Left lobe of liver (tissue), 2 donors: ENCODE results near the gene TUBAL3. TPM values are rescaled to one million over a fixed set of nuclear protein-coding genes. Genes with fewer than 3 reads are reported as not detected.
"Not testable (repeated sequence)": the region's sequence is repeated elsewhere in the genome, so short reads cannot be mapped to it uniquely, and the experiment has no call there.

Source experiments
- ATAC-seq: fragments of 200-7000 bp; cut with Tn5 transposase; one replicate; pipeline ENCODE4 v1.9.1; 2020; ENCODE audit warnings: mild to moderate bottlenecking, moderate library complexity
- DNase-seq: peaks from one replicate; pipeline ENCODE4 v3.0.0-alpha.2; 2020; ENCODE audit warnings: low spot score
- total RNA-seq: library from RNA; stranded (reverse); gene quantifications from one replicate; pipeline ENCODE4 v1.2.1, GENCODE V29; 2021
- donor health status: DM: no; HTN: no; CAD: no; lungs with moderate emphysema.
- donor health status: DM: no; HTN: yes; CAD: no.

Gene TUBAL3
- total RNA-seq, 1 donor from 2014 or later: not detected

GRCh38 chr10:5424751-5425150 is 20.1 kb upstream of the TUBAL3 start:
- no peak for DNase-seq
- ATAC-seq: no peak

DNA sequence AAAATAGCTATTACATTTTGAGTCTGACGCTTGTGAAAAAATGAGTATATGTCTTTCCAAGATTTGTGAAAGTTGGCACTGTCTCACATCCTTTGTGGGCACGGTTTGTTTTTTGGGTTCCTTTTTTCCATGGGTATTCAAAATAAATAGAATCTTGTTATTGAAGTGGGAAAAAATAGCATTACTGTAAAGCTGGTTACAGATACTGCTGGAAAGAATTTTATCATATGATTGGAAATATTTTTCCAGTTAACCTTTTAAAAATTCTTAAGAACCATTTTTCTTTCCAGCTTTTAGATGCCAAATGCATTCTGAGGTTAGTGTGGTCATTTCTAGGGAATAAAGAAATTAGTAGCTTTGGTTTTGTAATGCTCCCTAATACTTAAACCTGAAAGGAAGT is 19.1 kb upstream of the TUBAL3 start:
- ATAC-seq (no peak), DNase-seq (no peak)

- DNase-seq (no peak), ATAC-seq (no peak)
Measured at GRCh38 chr10:5419466-5420094, 15.0 kb upstream of the TUBAL3 start.

DNA sequence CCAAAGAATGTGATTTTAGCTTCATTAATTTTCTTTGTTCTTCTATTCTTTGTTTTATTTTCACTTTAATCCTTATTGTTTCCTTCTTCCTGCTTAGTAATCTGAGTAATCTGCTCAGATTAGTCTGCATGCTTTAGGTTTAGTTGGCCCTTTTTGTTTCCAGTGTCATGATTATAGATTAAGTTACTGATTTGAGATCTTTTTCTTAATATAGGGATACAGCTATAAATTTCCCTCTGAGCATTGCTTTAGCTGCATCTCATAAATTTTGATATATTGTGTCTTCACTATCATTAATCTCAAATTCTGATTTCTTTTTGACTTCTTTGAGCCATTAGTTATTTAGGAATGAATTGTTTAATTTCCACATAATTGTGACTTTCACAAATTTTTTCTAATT is 14.0 kb upstream of the TUBAL3 start:
- DNase-seq (no peak), ATAC-seq (no peak)

- no peak for DNase-seq
- no peak for ATAC-seq
Measured at GRCh38 chr10:5416981-5417380, 12.4 kb upstream of the TUBAL3 start.

DNA sequence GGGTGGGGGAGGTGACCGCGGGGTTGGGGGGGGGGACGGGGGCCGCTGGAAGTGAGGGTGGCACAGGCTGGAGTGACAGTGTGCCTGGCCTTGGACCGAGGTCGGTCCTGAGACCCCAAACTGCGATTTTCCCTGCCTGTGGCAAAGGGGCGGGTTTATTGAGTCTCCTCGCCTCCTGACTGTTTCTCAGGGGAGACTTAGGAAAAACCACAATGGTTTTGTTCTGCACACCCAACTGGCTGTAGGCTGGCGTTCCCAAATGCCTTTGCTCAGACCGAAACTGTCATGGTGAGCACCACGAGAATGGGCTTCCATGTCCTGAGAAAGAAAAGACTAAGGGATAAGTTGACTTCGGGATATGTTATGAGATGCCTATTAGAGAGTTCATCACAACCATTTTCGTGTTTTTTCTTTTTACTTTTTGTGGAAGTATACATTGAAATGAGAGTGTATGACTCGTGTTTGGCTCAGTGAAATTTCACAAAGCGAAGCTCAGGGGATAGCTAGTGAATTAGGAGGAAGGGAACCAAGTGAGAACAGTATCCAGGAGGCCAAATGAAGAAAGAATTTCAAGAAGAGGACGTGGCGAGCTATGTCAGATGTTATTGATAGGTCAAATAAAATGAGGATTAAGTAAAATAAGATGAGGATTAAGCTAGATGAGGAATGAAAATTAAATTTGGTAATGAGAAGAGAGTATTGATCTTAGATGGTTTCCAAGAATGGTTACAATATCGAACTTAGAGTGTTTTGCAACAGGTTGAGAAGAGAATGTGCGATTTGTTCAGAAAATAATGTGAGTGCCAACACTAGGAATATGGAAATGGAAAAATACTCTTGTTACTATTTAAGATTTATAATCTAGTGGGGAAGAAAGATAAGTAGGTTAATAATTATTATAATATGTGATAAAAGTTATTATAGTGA is 8.6 kb upstream of the TUBAL3 start:
- DNase-seq: no peak
- ATAC-seq: peak; percentile 39

GRCh38 chr10:5412277-5412941 is 7.8 kb upstream of the TUBAL3 start, which contains the start of gene NET1:
Gene NET1, plus strand, starts transcription at chr10:5412557. Its CDS starts 136 bp downstream, at chr10:5412693.
- peak; percentile 95 for ATAC-seq
- DNase-seq: peak; percentile 97

DNA sequence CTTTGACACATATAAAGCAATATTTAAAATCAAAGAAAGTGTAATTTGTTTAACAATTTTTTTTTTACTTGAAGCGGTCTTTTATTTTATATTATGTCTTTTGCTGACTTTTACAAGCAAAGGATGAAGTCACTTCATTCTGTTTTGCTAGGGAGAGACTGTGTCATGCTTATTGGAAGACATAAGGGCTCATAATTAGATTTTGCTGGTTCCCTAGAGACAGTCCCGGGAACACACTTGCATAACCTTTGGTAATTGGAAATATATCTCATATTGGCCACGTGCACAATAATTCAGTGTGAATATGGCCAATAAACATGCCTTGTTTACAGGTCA is 7.3 kb upstream of the TUBAL3 start:
- ATAC-seq: no peak
- no peak for DNase-seq

DNA sequence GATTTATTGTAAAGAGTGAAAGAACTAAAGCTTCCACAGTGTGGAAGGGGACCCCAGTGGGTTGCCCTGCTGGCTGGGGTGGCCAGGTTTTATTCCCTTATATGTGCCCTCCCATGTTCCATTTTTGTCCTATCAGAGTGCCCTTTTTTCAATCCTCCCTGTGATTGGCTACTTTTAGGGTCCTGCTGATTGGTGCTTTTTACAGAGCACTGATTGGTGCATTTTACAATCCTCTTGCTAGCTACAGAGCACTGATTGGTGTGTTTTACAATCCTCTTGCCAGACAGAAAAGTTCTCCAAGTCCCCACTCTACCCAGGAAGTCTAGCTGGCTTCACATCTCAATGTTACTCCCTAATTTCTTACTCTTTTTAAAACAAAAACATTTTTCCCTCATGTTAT is 6.2 kb upstream of the TUBAL3 start:
- ATAC-seq, DNase-seq: not testable (repeated sequence)

DNA sequence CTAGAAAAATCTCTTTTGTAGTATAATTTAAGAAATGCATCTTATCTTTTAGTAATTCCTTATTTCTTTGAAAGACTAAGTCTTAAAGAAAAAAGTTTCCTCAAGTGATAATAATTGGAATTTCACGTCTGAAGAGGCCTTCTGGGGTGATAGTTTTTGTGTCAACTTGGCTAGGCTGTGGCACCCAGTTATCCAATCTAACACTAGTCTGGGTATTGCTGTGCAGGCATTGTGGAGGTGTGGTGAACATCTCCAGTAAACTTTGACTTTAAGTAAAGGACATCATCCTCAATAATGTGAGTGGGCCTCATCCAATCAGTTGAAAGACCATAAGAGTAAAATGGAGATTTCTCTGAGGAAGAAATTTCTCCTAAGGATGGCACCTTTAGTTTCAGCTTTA is 2.3 kb upstream of the TUBAL3 start:
- no peak for ATAC-seq
- no peak for DNase-seq

DNA sequence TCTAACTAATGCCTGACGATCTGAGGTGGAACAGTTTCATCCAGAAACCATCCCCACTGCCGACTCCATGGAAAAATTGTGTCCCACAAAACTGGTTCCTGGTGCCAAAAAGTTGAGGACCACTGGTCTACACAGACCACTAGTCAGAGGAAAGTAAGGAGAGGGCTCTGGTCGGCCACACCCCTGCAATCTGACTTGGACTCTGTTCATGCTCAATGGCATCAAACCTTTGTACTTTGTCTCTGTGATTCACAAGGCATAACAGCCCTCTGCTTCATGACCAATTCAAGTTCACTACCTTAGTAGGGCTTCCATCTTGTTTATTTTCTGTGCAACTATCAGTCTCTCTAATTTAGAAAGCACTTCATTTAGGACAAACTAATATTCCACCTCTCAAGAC is 1.8 kb downstream of the TUBAL3 start:
- DNase-seq: no peak
- peak; percentile 54 for ATAC-seq

DNA sequence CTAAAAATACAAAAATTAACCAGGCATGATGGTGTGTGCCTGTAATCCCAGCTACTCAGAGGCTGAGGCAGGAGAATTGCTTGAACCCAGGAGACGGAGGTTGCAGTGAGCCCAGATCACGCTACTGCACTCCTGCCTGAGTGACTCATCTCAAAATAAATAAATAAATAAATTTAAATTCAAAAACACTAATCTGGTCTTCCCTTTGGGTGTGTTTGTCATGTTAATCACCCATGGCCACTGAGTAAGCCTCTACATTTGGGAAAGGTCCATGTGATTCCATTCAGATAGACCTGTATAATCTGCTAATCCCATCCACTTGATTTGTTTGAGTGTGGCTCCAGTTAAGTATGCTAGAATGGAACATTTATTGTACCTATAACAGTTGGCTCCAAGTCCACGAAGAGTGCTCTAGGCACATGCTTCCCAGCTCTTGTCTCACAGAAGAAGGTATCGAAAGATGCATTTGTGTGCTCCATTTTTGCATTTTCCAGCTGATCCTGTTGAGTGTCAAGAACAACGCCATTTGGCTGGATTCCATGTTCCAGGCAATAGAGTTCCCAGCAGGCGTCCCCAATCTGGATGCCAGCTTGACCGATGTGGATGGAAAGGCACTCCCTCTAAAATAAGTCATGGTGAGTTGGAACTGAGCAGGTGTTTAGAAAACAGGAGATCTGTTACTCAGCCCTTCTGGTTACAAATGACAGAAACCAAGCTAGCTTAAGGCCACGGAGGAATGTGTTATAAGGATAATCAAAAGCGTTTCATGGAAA is 4.0 kb downstream of the TUBAL3 start:
- DNase-seq (no peak), ATAC-seq (no peak)

- DNase-seq (no peak), ATAC-seq (no peak)
Measured at GRCh38 chr10:5399332-5399731, 5.3 kb downstream of the TUBAL3 start.

- ATAC-seq: no peak
- DNase-seq: no peak
Measured at GRCh38 chr10:5396556-5397300, 7.9 kb downstream of the TUBAL3 start.

DNA sequence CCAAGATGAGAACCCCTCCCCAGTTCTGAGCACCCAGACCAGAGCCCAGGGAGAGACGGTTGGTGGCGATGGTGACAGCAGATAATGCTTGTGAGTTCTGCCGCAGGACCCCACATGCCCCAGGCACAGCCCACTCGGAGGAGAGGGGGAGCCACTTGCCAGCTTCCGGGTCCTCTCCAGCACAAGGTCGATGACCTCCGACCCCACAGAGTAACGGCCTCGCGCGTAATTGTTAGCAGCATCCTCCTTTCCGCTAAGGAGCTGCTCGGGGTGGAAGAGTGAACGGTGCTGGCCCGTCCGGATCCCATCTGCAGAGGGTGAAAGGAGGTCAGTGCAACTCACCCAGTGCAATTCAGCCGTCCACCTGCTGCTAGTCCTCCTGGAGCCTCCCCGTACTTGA is 9.5 kb downstream of the TUBAL3 start:
- no peak for DNase-seq
- ATAC-seq: no peak

DNA sequence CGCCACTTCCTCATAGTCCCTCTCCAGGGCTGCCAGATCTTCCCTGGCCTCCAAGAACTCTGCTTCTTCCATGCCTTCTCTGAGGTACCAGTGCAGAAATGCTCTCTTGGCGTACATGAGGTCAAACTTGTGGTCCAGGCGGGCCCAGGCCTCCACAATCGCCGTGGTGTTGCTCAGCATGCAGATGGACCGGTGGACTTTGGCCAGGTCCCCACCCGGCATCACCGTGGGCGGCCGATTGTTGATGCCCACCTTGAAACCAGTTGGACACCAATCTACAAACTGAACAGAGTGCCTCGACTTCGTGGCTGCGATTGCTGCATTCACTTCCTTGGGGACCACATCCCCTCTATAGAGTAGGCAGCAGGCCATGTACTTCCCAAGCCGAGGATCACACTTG is 11.1 kb downstream of the TUBAL3 start:
- ATAC-seq: no peak
- no peak for DNase-seq

DNA sequence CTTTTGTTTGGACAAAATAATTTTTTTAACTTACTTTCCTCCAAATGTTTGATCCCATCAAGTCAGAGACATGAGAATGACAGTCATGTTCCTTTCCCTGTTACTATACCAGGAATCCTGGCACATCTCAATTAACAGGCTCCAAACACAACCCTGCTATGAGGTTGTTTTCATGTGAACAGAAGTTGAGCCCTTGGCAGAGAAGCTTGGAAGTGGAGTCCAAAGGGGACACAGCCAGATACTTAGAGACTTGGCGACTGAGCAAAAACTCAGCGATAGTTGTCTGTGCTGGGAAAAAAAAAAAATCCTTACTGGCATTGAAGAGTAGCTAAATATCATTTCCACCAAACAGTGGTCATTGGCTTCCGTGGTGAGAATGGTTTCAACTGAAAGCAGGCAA is 12.8 kb downstream of the TUBAL3 start:
- ATAC-seq (no peak), DNase-seq (no peak)

DNA sequence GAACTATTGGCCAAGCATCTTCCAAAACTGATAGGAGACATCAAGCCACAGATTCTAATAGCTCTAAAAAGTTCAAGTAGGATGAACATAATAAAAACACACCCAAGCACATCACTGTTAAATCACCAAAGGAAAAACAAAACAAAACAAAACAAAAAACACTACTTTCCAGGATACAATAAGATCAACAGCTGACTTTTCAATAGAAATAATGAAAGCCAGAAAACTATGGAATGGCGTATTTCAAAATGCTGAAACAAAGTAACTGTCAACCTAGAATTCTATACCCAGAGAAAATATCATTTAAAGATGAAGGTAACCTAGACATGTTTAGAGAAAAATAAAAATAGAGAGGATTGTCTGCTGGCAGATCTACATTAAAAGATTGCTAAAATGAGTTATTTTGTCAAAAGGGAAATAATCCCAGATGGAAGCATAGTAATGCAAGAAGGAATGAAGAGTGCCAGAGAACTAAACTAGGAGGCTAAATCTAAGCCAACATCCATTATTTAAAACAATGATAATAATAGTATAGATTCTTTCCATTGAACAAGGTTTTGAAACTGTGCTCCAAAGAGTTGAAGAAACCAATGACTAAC is 13.9 kb downstream of the TUBAL3 start:
- no peak for ATAC-seq
- no peak for DNase-seq

DNA sequence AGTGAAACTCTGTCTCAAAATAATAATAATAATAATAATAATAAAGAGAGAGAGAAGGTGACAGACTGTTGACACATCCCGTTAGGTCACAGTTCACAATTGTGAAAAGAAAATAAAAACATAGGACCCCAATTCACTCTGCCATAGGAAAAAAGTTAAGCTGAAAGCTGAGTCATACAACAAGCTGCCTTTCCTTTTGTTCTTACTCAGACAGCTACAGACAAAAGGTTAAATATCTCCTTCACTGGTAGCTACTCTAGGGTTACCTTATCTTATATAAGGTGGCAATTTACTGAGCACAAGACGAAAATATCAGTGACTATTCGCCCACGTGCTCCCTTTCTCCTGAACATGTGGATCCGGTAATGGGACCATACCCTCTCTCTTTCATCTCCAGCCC is 17.5 kb downstream of the TUBAL3 start:
- DNase-seq (no peak), ATAC-seq (no peak)

DNA sequence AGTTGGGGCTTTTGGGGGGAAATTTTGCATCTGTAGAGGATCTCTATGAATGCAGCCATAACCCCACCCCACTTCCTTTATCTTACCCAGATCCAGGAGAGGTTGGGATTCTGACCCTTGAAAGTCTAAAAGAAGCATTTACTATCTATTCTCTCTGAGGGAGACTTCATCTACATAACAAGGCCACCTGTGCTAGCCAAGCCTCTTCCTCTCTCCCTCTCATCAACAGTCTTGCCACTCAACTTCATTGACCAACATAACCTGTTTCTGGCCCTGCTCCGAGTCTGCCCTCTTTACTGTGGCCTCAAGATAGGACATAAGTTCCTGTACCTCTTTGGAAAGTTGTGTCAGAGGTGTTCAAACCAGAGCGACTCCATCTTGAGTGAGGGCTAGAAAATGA is 19.4 kb downstream of the TUBAL3 start:
- ATAC-seq: no peak
- DNase-seq: no peak
